ENCODE measurements around the gene EVA1A. TPM values are rescaled to one million over a fixed set of nuclear protein-coding genes. Genes with fewer than 3 reads are reported as not detected.

The EVA1A gene
- total and polyA plus RNA-seq, 2 experiments from 2014 or later: 4.6 to 7.9 TPM

GRCh38 chr2:75453384-75454240 lies 107.1 kb downstream of the EVA1A start (continued):
- TF ChIP-seq ZNF462 (CRISPR knock-in tag; IDR thresholded peaks at IDR 0.05): no peak
- no peak for TF ChIP-seq ZNF331 (CRISPR knock-in tag; IDR thresholded peaks at IDR 0.05; ENCODE audit: low read depth)
- TF ChIP-seq CREB1 (CRISPR knock-in tag; IDR thresholded peaks at IDR 0.05; ENCODE audit: low read depth): no peak

- DNase-seq (ENCODE audit: low spot score): no peak
- TF ChIP-seq ZNF114 (CRISPR knock-in tag; IDR thresholded peaks at IDR 0.05) (no peak), STAT1 (IDR thresholded peaks at IDR 0.05; ENCODE audit: unreplicated experiment) (no peak), EZH2phosphoT487 (IDR thresholded peaks at IDR 0.05; ENCODE audit: unreplicated experiment) (no peak), EZH2 (IDR thresholded peaks at IDR 0.05; ENCODE audit: low read depth, unreplicated experiment) (no peak), ETS1 (IDR thresholded peaks at IDR 0.05) (no peak), NANOG (IDR thresholded peaks at IDR 0.05; ENCODE audit: borderline replicate concordance) (no peak), ZNF331 (CRISPR knock-in tag; IDR thresholded peaks at IDR 0.05; ENCODE audit: low read depth) (no peak), JUNB (IDR thresholded peaks at IDR 0.05; ENCODE audit: unreplicated experiment) (no peak)
- Histone ChIP-seq H3K36me3 (ENCODE audit: insufficient read depth) (no peaks in the 10 kb centered on the region), H3K9me2 (ENCODE audit: insufficient read depth) (no peaks in the 10 kb centered on the region), H3K4me3 (no peak overlapping the region), H2AFZ (no peak overlapping the region), H3K4me2 (no peak overlapping the region), H3K4me1 (ENCODE audit: insufficient read depth) (peaks cover 18% of the 10 kb centered on the region), H3F3A (replicated peaks; ENCODE audit: low read depth) (no peaks in the 10 kb centered on the region), H3K27me3 (ENCODE audit: insufficient read depth) (no peaks in the 10 kb centered on the region), H3K79me2 (replicated peaks; ENCODE audit: insufficient read depth) (no peaks in the 10 kb centered on the region), H3K27ac (ENCODE audit: low read depth) (no peak overlapping the region), H4K20me1 (replicated peaks; ENCODE audit: insufficient read depth) (no peaks in the 10 kb centered on the region)
- peaks cover 15% of the 10 kb centered on the region for H3K9me3 Mint-ChIP-seq
- ATAC-seq: no peak
- H3K4me1 Mint-ChIP-seq: peaks cover 13% of the 10 kb centered on the region
- H3K36me3 Mint-ChIP-seq (ENCODE audit: low read depth): peaks cover 14% of the 10 kb centered on the region; the same call in 2 of the 3 replicates
- H3K27ac Mint-ChIP-seq: no peak overlapping the region
- H3K4me3 Mint-ChIP-seq: no peak overlapping the region
- H3K27me3 Mint-ChIP-seq (ENCODE audit: insufficient read depth, low read depth, poor library complexity): peaks cover 2% of the 10 kb centered on the region
Measured at GRCh38 chr2:75450068-75450467, 110.7 kb downstream of the EVA1A start.
